Fibroblast of pulmonary artery (primary cell): Measurements from ENCODE around the gene AFF3.

Source experiments
- DNase-seq: peaks from one replicate; pipeline ENCODE4 v3.0.0-alpha.2; 2010; ENCODE audit warnings: low read depth
- H3K4me3 ChIP-seq: replicated peaks from 2 replicates; pipeline ENCODE4 v1.5.1; 2011; ENCODE audit warnings: low read depth, mild to moderate bottlenecking, control low read depth, low read length, moderate library complexity
- TF ChIP-seq, protein P1 (sequence below): IDR thresholded peaks from 2 replicates; pipeline ENCODE4 v1.5.1; 2011; ENCODE audit warnings: mild to moderate bottlenecking, control low read depth, low read length, inconsistent platforms; ENCODE audit errors: missing control alignments

AFF3 gene

GRCh38 chr2:99613980-99614379 is 528.4 kb downstream of the AFF3 start:
- H3K4me3 ChIP-seq, result no peak overlapping the region
- TF ChIP-seq, protein P1, sequence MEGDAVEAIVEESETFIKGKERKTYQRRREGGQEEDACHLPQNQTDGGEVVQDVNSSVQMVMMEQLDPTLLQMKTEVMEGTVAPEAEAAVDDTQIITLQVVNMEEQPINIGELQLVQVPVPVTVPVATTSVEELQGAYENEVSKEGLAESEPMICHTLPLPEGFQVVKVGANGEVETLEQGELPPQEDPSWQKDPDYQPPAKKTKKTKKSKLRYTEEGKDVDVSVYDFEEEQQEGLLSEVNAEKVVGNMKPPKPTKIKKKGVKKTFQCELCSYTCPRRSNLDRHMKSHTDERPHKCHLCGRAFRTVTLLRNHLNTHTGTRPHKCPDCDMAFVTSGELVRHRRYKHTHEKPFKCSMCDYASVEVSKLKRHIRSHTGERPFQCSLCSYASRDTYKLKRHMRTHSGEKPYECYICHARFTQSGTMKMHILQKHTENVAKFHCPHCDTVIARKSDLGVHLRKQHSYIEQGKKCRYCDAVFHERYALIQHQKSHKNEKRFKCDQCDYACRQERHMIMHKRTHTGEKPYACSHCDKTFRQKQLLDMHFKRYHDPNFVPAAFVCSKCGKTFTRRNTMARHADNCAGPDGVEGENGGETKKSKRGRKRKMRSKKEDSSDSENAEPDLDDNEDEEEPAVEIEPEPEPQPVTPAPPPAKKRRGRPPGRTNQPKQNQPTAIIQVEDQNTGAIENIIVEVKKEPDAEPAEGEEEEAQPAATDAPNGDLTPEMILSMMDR, result no peak
- DNase-seq, result no peak

- H3K4me3 ChIP-seq, result no peak overlapping the region
- TF ChIP-seq, protein P1, result no peak
- DNase-seq, result no peak
Measured at GRCh38 chr2:99611786-99612185, 530.6 kb downstream of the AFF3 start.

DNA sequence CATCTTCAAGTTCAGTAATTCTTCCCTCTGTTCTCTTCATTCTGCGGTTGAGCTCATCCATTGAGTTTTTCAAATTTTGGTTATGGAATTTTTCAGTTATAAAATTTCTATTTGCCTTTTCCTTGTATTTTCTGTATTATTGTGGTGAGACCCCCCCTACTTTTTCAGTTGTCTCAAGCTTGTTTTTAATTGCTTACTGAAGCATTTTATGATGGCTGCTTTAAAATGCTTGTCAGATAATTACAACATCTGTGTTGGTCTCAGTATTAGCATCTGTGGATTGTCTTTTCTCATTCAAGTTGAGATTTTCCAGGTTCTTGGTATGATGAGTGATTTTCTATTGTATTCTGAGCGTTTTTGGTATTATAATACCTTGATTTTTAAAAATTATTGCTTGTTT is 531.4 kb downstream of the AFF3 start:
- TF ChIP-seq, protein P1, result no peak
- DNase-seq, result no peak

GRCh38 chr2:99609851-99610381 is 532.5 kb downstream of the AFF3 start:
- no peak overlapping the region for H3K4me3 ChIP-seq
- TF ChIP-seq, protein P1, result no peak
- DNase-seq, result no peak

More for the DNA sequence above, 531.4 kb downstream of the AFF3 start:
- no peak overlapping the region for H3K4me3 ChIP-seq

DNA sequence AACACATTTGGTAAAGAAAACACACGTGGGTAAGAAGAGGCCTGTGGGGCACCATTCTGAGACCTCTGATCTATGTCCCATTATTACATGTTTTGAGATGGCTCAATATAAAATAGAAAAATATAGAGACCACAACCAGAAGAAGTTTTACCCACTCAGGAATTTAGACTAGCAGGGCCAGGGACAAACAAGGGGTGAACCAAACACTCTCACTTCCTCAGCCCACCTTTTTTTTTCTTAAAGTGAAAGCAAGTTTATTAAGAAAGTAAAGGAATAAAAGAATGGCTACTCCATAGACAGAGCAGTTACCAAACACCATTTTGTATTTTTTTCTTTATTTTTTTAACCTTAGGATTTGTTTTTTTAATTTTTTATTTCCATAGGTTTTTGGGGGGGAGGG is 533.5 kb downstream of the AFF3 start:
- no peak for DNase-seq
- no peak overlapping the region for H3K4me3 ChIP-seq
- TF ChIP-seq, protein P1, result no peak

GRCh38 chr2:99607861-99608491 is 534.4 kb downstream of the AFF3 start:
- no peak overlapping the region for H3K4me3 ChIP-seq
- TF ChIP-seq, protein P1, result no peak
- DNase-seq, result no peak

GRCh38 chr2:99607454-99607853 is 534.9 kb downstream of the AFF3 start:
- TF ChIP-seq, protein P1, result no peak
- no peak overlapping the region for H3K4me3 ChIP-seq
- no peak for DNase-seq
